Measurements from ENCODE around the gene HSD3B2.

The HSD3B2 gene

DNA sequence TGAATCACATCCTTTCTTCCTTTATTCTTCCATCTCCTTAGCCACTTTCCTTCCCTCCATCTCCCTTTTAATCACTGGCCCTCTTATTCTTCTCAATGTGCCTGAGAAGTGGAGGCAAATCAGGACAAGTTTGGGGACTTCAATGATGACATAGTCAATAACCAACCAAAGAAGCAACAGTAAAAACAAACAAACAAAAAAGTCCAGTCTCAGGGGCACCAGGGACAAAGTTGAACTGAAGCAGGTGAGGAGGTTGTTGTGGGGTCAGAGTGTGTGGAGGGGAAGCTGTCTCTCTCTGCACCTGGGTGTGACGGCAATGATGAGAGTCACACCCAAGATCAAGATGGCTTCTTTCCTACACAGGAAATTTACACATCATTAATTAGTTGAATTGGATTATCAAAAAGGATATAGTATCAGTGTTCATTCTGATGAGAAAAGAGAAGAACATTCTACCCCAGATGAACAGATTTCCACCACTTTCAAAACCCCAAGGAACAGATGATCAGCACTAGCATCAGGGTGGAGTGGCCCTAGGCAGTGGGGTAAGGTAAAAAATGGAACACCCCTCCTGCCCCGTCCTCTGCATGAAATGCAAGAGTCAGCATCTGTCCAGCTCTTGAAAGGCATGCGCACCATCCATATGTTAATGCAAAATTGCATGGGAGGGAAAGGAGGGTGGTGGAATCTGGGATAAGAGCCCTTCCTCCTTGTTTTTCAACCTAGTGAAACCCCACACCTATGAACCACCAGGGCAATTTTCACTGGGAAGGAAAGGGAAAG lies 32.6 kb downstream of the HSD3B2 start:
- TF ChIP-seq, protein P1, sequence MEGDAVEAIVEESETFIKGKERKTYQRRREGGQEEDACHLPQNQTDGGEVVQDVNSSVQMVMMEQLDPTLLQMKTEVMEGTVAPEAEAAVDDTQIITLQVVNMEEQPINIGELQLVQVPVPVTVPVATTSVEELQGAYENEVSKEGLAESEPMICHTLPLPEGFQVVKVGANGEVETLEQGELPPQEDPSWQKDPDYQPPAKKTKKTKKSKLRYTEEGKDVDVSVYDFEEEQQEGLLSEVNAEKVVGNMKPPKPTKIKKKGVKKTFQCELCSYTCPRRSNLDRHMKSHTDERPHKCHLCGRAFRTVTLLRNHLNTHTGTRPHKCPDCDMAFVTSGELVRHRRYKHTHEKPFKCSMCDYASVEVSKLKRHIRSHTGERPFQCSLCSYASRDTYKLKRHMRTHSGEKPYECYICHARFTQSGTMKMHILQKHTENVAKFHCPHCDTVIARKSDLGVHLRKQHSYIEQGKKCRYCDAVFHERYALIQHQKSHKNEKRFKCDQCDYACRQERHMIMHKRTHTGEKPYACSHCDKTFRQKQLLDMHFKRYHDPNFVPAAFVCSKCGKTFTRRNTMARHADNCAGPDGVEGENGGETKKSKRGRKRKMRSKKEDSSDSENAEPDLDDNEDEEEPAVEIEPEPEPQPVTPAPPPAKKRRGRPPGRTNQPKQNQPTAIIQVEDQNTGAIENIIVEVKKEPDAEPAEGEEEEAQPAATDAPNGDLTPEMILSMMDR (IDR thresholded peaks at IDR 0.05; ENCODE audit: low read depth, low read length, missing control alignments): no peak
- no peak overlapping the region for H3K4me3 ChIP-seq (replicated peaks; ENCODE audit: low read depth, low read length)
- DNase-seq (ENCODE audit: extremely low read depth, low read depth): no peak

- DNase-seq (ENCODE audit: extremely low read depth, low read depth): no peak
- TF ChIP-seq, protein P1 (IDR thresholded peaks at IDR 0.05; ENCODE audit: low read depth, low read length, missing control alignments): peak; percentile 18
- no peak overlapping the region for H3K4me3 ChIP-seq (replicated peaks; ENCODE audit: low read depth, low read length)
These were observed 33.2 kb downstream of the HSD3B2 start for GRCh38 chr1:119448127-119448511.

DNA sequence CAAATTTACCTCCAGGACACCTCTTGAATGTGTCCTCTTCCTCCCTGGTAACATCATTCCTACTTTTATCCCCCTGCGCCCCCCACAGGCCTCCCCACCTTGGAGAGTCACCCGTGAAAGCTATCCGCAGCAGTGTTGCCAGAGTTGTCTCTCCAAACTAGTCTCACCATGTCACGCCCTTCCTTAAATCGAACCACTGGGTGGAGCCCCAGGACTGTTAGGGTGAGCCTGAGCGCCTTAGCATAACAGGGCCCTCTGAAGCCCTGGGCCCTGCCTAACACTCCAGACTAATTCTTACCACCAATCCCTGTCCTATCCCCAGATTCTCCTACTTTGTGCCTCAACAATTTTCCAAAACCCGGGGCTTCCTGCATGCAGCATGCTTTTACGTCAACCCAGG lies 35.0 kb downstream of the HSD3B2 start:
- TF ChIP-seq, protein P1 (IDR thresholded peaks at IDR 0.05; ENCODE audit: low read depth, low read length, missing control alignments): no peak
- no peak for DNase-seq (ENCODE audit: extremely low read depth, low read depth)

DNA sequence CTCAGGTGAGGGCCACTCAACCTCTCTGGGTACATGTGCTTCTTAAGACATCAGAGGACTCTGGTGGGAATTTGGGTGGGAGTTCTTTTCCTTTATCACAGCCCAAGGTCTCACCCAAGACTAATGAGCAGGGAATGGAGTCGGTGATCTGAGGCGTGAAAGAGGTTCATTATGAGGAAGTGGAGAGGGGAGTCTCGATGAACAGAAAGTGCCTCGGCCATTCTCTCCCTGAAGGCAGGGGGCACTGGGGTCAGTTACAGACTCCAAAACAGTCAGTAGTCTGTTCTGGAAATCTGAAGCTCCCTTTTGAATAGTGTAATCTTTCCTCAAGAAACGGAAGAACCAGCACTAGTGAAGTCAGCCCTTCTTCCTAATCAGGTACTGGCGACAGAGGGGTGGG lies 36.2 kb downstream of the HSD3B2 start:
- no peak for DNase-seq (ENCODE audit: extremely low read depth, low read depth)
- TF ChIP-seq, protein P1 (IDR thresholded peaks at IDR 0.05; ENCODE audit: low read depth, low read length, missing control alignments): no peak
- no peak overlapping the region for H3K4me3 ChIP-seq (replicated peaks; ENCODE audit: low read depth, low read length)

More for the DNA sequence above, 35.0 kb downstream of the HSD3B2 start:
- H3K4me3 ChIP-seq (replicated peaks; ENCODE audit: low read depth, low read length): no peak overlapping the region

DNA sequence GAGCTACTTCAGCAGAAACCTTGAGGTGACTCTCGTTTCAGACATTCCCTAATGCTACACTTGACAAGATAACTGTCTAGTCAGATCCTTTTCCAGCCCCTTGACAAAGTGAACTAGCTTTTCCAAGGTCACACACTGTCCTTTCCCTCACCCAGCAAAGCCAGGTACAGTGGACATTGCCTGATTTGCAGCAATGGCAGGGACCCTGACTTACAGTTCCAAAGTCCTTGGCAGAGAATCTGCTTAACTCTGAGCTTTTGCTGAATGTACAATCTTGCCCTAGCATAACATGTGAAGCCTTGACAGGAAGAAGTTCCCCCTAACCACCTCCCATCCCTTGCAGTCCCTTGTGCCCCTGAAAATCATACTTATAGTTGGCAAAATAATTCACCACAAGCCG lies 37.1 kb downstream of the HSD3B2 start:
- H3K4me3 ChIP-seq (replicated peaks; ENCODE audit: low read depth, low read length): no peak overlapping the region
- no peak for DNase-seq (ENCODE audit: extremely low read depth, low read depth)
- TF ChIP-seq, protein P1 (IDR thresholded peaks at IDR 0.05; ENCODE audit: low read depth, low read length, missing control alignments): no peak

- TF ChIP-seq, protein P1 (IDR thresholded peaks at IDR 0.05; ENCODE audit: low read depth, low read length, missing control alignments): no peak
- no peak overlapping the region for H3K4me3 ChIP-seq (replicated peaks; ENCODE audit: low read depth, low read length)
- peak; percentile 25 for DNase-seq (ENCODE audit: extremely low read depth, low read depth)
These were observed 38.1 kb downstream of the HSD3B2 start for GRCh38 chr1:119453021-119453420.

All from HFF-Myc (cell line).